ENCODE measurements around the gene LSAMP.

Gene LSAMP

DNA sequence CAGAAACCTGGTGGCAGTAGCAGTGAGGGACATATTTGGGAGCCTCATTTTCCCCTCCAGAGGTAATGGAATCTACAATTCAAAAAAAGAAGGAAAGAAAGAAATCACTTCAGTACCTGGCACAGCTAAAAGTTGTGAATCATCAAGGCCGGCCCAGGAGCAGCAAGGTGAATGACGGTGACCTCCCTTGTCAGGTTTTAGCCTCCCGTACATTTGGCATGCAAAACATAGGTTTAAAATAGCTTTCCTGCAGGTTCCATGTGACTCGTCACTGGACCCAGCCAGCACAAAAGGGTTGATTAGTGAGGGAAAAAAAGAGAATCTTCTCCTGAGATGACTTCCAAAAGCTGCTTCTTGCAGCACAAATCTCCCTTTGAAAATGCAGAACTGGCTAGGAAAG lies 394.2 kb downstream of the LSAMP start:
- no peak for DNase-seq

DNA sequence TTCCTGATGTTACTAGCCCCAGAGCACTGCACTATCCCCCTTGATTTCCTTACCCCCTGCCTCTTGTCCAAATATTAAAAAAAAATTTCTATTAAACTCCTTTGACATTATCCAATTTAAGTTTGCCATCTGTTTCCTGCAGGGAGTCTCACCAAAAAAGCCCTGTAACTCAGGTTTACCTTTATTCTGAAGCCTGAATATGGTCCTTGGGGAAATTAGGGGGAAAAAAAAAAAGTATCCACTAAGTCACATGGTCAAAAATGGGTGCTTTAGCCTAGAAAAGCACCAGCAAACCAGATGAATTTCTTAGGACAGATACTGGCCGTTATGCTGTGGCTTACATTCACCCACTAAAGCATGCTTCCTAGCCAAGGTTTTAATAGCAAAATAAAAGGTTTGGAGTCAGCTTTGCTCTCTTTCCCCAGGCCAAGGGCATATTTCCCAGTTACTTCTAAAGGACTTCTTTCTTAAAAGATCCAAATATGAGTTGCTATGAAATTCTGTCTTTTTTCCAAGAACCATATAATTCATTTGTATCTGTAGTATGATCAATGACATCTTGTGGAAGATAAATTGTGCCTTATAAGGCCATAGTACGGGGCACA lies 394.9 kb downstream of the LSAMP start:
- DNase-seq = no peak

- DNase-seq = no peak
Observed at GRCh38 chr3:116048991-116049390, 396.3 kb downstream of the LSAMP start.

- no peak for DNase-seq
Observed at GRCh38 chr3:116046350-116046749, 398.9 kb downstream of the LSAMP start.

- DNase-seq = no peak
Observed at GRCh38 chr3:116045314-116045713, 400.0 kb downstream of the LSAMP start.

DNA sequence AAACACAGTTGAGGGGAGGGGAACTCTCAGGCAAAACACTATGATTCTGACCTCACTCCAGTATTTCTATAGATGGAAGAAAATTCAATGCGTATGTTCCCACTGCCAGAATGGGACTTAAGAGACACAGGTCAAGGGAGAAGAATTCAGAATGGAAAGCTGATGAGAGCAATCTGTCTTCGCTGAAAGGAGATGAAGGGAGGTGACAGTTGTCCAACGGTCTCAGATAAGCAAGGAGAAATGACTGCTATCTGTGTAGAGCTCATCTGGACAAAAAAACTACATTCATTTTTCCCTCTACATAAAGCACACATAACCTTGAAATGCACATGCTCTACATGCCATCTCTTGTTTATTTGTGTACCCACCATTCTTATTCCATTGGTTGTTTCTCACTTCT lies 405.1 kb downstream of the LSAMP start:
- DNase-seq = no peak

DNA sequence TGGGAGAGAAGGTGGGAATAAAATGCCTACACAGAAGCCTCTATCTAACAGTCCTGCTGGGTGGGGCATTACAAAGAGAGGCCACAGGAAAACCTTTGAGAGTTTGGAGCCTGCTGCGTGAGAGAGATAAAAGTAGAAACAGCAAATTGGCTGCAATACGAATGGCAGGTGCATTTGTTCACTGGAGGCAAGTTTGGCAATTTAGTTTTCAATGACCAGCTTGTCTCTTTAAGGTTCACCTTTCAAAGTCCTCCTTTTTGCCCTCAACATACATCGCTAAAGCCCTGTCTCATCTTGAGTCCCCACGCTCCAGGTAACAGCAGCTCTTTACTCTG lies 405.7 kb downstream of the LSAMP start:
- no peak for DNase-seq

GRCh38 chr3:116038968-116039650 lies 406.2 kb downstream of the LSAMP start:
- no peak for DNase-seq

DNA sequence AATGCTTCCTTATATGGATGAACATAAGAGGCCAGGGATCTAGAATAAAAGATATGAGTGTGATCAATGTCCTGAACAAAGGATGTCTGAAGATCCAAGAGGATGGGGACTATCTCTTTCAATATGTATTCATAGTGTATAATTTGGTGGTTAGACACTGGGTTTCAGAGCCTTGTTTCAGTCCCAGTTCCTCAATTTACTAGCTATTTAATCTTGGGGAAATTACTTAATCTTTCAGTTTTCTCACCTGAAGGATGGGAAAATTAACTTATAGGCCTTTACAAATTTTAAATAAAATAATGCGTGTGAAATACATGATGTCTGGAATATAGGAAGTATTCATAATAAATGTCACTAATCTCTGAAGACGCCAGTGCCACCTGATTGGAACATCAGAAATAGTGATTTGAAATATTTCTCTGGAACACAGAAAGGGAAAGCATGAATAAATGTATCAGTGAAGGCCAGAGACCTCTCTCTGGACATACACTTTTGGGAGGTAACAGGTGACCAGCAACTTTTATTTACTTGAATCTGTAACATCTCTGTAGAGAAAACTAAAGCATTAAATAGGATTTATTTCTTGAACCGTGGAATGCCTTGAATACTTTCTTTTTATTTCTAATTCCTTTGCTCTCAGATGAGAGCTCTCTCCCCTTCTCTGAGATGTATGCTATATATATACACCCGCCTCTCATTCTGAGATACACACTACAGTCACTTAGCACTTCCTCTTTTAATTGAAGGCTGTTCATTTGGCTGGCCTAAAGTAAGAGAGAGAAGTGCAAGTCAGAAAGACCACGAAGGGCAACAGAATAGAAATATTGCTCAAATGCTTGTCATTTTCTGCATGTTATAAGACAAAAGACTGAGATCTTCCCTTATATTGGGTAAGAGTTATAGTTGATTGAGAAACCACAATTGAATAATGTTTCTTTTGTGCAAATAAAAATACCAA lies 407.1 kb downstream of the LSAMP start:
- DNase-seq = no peak

DNA sequence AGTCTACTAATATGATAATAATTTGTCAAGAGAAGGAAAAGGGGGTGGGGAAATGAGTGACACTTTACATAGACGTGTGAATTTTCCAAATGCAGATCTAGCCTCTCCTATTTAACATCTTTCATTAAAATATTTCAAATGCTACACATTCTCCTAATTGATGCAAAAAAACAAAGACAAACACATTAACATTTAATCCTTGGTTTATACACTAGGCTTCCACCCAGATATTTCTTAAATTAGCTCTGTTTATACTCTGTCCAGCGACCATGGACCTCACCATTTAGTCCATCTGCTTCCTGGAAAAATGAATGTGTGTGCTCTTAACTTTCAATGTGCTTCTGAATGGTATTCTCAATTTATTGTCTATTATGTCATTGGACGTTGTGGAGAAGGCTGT lies 409.9 kb downstream of the LSAMP start:
- DNase-seq = no peak

DNA sequence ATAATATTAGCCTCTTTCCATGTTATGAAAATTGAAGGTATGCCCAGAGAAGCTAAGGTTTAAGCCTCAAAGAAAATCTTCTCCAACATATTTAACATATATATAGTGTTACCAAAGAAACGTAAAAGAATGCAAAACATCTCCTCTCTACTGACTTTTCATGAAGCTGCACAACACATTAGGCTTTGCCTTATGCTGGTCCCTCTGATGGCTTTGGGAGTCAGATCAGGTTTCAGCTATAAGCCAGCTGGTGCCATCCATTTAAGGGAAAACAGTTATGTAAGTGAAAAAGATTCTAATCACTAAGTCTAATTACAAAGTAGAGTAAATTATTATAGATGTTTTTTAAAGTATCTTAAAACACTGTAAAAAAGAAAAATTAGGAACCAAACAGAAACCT lies 410.5 kb downstream of the LSAMP start:
- DNase-seq = no peak

DNA sequence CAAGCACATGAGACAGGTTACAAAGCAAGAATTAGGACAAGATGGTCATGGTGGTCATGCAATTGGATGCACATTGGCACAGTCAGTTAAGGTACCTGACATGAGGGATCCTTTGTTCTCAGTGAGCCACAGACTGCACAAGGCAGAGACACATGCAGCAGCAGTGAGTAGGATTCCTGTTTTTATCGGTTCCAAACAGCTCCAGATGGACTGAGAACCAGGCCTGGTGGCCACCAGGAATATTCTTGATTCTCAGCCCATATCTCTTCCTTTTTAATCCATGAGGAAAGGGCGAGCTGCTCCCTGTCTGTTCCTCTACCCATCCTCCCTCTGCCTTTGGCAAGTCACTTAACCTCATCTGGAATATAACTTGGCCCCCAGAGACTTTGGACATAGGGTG lies 411.2 kb downstream of the LSAMP start:
- no peak for DNase-seq

- DNase-seq = no peak
Observed at GRCh38 chr3:116033516-116033915, 411.8 kb downstream of the LSAMP start.

DNA sequence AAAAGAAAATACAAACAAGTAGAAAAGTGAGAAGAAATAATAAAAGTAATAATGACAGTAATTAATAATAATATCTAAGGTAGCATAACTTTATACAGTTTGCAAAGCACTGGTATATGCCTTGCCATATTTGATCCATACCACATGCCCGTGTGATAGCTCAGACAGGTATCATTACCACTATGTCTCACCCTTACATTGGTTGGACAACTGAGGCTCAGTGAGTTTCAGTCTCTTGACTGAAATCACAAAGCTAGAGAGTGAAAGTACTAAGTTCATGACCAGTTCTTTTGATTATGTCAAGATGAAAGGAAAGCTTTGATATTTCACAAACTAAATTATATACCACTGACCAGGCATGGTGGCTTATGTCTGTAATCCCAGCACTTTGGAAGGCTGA lies 413.1 kb downstream of the LSAMP start:
- no peak for DNase-seq

- DNase-seq = no peak
Observed at GRCh38 chr3:116030131-116030850, 415.0 kb downstream of the LSAMP start.

GRCh38 chr3:116029266-116029665 lies 416.0 kb downstream of the LSAMP start:
- no peak for DNase-seq

GRCh38 chr3:116028157-116028556 lies 417.1 kb downstream of the LSAMP start:
- DNase-seq = no peak

GRCh38 chr3:116020989-116021388 lies 424.3 kb downstream of the LSAMP start:
- no peak for DNase-seq

DNA sequence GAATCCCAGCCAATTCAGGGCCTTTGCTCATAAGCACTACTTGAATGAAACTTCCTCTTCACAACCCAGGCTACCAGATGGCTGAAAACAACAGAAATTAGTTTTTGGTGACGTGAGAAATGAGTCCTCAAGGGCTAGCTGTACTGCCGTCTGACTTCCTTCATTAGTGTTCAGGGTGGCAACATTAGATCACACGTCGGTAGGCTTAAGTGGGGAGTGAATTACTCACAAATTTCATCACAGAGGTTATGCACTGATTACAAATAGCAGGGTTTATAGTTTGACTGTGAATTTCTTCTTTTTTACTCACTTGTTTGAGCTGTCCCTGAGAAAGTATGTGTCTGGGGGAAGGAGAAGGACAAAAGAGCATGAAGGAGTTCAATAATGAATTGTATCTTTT lies 424.8 kb downstream of the LSAMP start:
- no peak for DNase-seq

- DNase-seq = no peak
Observed at GRCh38 chr3:116019254-116019763, 426.0 kb downstream of the LSAMP start.

DNA sequence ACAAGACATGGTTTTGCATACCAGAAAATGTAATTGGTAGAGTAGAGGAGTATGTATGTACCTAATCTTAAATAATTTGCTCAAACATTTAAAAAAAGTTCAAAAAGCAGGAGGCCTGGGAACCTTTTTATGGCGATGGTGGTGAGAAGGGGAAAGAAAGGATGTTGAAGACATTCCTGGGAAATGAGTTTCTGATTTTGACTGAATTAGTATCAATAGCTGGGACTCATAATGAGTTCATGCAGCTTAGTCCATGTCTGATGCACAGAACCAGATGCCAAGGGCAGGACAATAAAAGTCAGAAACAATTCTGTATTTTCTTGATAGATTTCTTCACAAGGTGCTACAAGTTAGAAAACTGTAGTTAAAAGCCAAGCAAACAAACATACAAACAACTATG lies 426.6 kb downstream of the LSAMP start:
- no peak for DNase-seq

GRCh38 chr3:116015931-116016330 lies 429.4 kb downstream of the LSAMP start:
- no peak for DNase-seq

GRCh38 chr3:116007000-116007399 lies 438.3 kb downstream of the LSAMP start:
- DNase-seq = no peak
